HepG2 (cell line): ENCODE results near the gene AFF1. TPM values are rescaled to one million over a fixed set of nuclear protein-coding genes. Genes with fewer than 3 reads are reported as not detected.

Source experiments
- ATAC-seq: fragments of 200-7000 bp; cut with Tn5 transposase; 3 replicates; pipeline ENCODE4 v1.9.1; 2020; ENCODE audit warnings: mild to moderate bottlenecking, moderate library complexity
- BruUV-seq: library from RNA; stranded (reverse); fragments of 400-500 nt; replicated peaks from 2 replicates; lab custom pipeline; 2021; lab: Mats Ljungman, UMichigan
- CTCF ChIA-PET: fragments of 300-600 bp; formaldehyde crosslinking; extraction: SDS; loops from one replicate; lab custom pipeline; 2021; ENCODE audit warnings: low total read pairs, inconsistent platforms, low intra/inter-chr PET ratio; lab: Yijun Ruan, JAX
- POLR2A ChIA-PET: fragments of 350-600 bp; sonication (Branson Sonifier 250); formaldehyde crosslinking; loops from one replicate; lab custom pipeline; 2020; ENCODE audit warnings: antibody characterized with exemption, inconsistent platforms; lab: Yijun Ruan, JAX
- DNase-seq: peaks from one replicate; pipeline ENCODE4 v3.0.0-alpha.2; 2015; ENCODE audit warnings: low spot score
- FAIRE-seq: peaks from 3 replicates; lab custom pipeline; 2011; peaks lifted over from hg19 to GRCh38; lab: Jason Lieb, UNC
- H2AFZ ChIP-seq: one replicate; pipeline ENCODE4 v1.6.1; 2011; ENCODE audit warnings: low read length, inconsistent platforms
- H3K27ac ChIP-seq: fragments of 300-600 bp; 3 replicates; pipeline ENCODE4 v1.8.0; 2011; ENCODE audit warnings: mixed run types, mild to moderate bottlenecking, mixed read lengths, low read length, inconsistent platforms; ENCODE audit not compliant: insufficient read depth; ENCODE audit errors: extremely low read length
- H3K27me3 ChIP-seq, 2 experiments: fragments of 200-600 bp in 1 of 2; 2 replicates in 1 of 2; 3 replicates in 1 of 2; pipeline versions ENCODE4 v1.6.0 to v1.8.0; 2011; ENCODE audit warnings: low read length in 2 of 2, mild to moderate bottlenecking in 2 of 2, moderate library complexity in 2 of 2, inconsistent platforms in 1 of 2; ENCODE audit not compliant: insufficient read depth in 2 of 2, control insufficient read depth in 1 of 2
- H3K36me3 ChIP-seq, 2 experiments: fragments of 200-600 bp in 1 of 2; replicated peaks in 1 of 2; 2 replicates in 1 of 2; 3 replicates in 1 of 2; pipeline versions ENCODE4 v1.5.1 to v1.8.0; 2011; ENCODE audit warnings: low read length in 2 of 2, inconsistent platforms in 1 of 2; ENCODE audit not compliant: insufficient read depth in 2 of 2, control insufficient read depth in 1 of 2
- H3K4me1 ChIP-seq: 2 replicates; pipeline ENCODE4 v1.5.1; 2012; ENCODE audit warnings: low read length, inconsistent platforms; ENCODE audit not compliant: insufficient read depth
- H3K4me2 ChIP-seq: 2 replicates; pipeline ENCODE4 v1.6.0; 2011; ENCODE audit warnings: low read depth, low read length, inconsistent platforms
- H3K4me3 ChIP-seq, 3 experiments: fragments of 200-600 bp in 1 of 3; sonication (generic), shearing (Covaris generic) in 1 of 3; replicated peaks in 1 of 3; 2 replicates each; pipeline ENCODE4 v1.5.1; 2011 to 2016; ENCODE audit warnings: low read length in 3 of 3, inconsistent platforms in 2 of 3, low read depth in 2 of 3, mild to moderate bottlenecking in 2 of 3, control low read depth in 1 of 3, mixed read lengths in 1 of 3; ENCODE audit not compliant: insufficient read depth in 1 of 3
- H3K79me2 ChIP-seq: one replicate; pipeline ENCODE4 v1.6.1; 2011; ENCODE audit warnings: low read length, inconsistent platforms; ENCODE audit not compliant: insufficient read depth
- H3K9ac ChIP-seq: 2 replicates; pipeline ENCODE4 v1.6.0; 2011; ENCODE audit warnings: mild to moderate bottlenecking, low read depth, low read length, inconsistent platforms; ENCODE audit not compliant: insufficient read depth
- H3K9me3 ChIP-seq: 2 replicates; pipeline ENCODE4 v1.5.1; 2012; ENCODE audit warnings: mild to moderate bottlenecking, low read length
- H4K20me1 ChIP-seq: 2 replicates; pipeline ENCODE4 v1.6.0; 2011; ENCODE audit warnings: inconsistent platforms, mild to moderate bottlenecking, low read length, moderate library complexity; ENCODE audit not compliant: insufficient read depth
- CEBPZ ChIP-seq: IDR thresholded peaks from 2 replicates; pipeline ENCODE4 v1.6.1; 2012; ENCODE audit warnings: low read length, improper control_type of control experiment
- MIER3 ChIP-seq: IDR thresholded peaks from 2 replicates; pipeline ENCODE4 v1.6.1; 2016; ENCODE audit warnings: missing compliant biosample characterization, borderline replicate concordance
- PAXIP1 ChIP-seq: sonication (generic); formaldehyde crosslinking; conservative IDR thresholded peaks from 2 replicates; pipeline ENCODE4 v1.4.0; 2020; ENCODE audit warnings: mild to moderate bottlenecking, missing genetic modification reagents, moderate library complexity
- TBX3 ChIP-seq: fragments of 450-650 bp; IDR thresholded peaks from 2 replicates; pipeline ENCODE4 v1.6.1; 2017; ENCODE audit warnings: antibody characterized with exemption, mild to moderate bottlenecking, inconsistent platforms, borderline replicate concordance
- ZFP41 ChIP-seq: sonication (generic); formaldehyde crosslinking; IDR thresholded peaks from 2 replicates; pipeline ENCODE4 v1.4.0; 2020; ENCODE audit warnings: mild to moderate bottlenecking, missing genetic modification reagents, borderline replicate concordance
- ZKSCAN8 ChIP-seq: IDR thresholded peaks from 2 replicates; pipeline ENCODE4 v1.6.1; 2016; ENCODE audit warnings: borderline replicate concordance, missing genetic modification reagents, missing compliant biosample characterization
- WGBS: methylation state at CpG from one replicate; pipeline ENCODE4 v1.1.6; 2017; ENCODE audit warnings: low lambda C conversion rate; 5-methylcytosine and 5-hydroxymethylcytosine counted together
- in situ Hi-C: cut with HindIII; loops from 2 replicates; pipeline ENCODE4 v1.10.0; 2017; ENCODE audit warnings: low pct_unique_long_range_greater_than_20kb; ENCODE audit not compliant: extremely low pct_ligation_motif_present
- intact Hi-C: fragments of 100-400 bp; cut with micrococcal nuclease; formaldehyde crosslinking; loops from one replicate; pipeline ENCODE4 v1.10.0; 2022; ENCODE audit not compliant: unreplicated experiment
- polyA plus RNA-seq, 8 experiments: library from polyadenylated mRNA; depleted of rRNA in 3 of 8; stranded (reverse) in 7 of 8; unstranded in 1 of 8; fragments of >200 nt; fragmentation: Illumina TruSeq in 4 of 8; extraction: Trizol in 4 of 8; gene quantifications; 2 replicates each; pipeline versions ENCODE4 v1.2.1 to v1.2.3, GENCODE V29; 2011 to 2016; ENCODE audit warnings: low read depth in 4 of 8, missing spikeins in 1 of 8, mixed read lengths in 1 of 8; ENCODE audit not compliant: insufficient read depth in 1 of 8
- total RNA-seq, 5 experiments: library from RNA; depleted of rRNA; stranded (reverse); fragments of >200 nt; fragmentation: Illumina TruSeq; extraction: Trizol; gene quantifications; 2 replicates each; pipeline ENCODE4 v1.2.3, GENCODE V29; 2016; ENCODE audit warnings: low read depth in 1 of 5

AFF1 gene
- total and polyA plus RNA-seq, 2 of the 13 experiments (the other 11 are each of a cell fraction or from before 2014, with no cell fraction given) = 15.5 to 15.9 TPM

- no TSS peak for BruUV-seq
- Histone ChIP-seq H3K27me3 (no peaks in the 10 kb centered on the region), H3K4me2 (no peak overlapping the region), H3K9me3 (no peaks in the 10 kb centered on the region), H3K9ac (no peak overlapping the region), H3K79me2 (no peaks in the 10 kb centered on the region), H3K4me1 (no peaks in the 10 kb centered on the region), H3K4me3 (no peak overlapping the region), H2AFZ (no peak overlapping the region), H3K36me3 (no peaks in the 10 kb centered on the region), H3K27ac (no peak overlapping the region), H4K20me1 (no peaks in the 10 kb centered on the region)
- 95% methylated on average over 8 of the region's 8 CpGs for WGBS
- DNase-seq (no peak), FAIRE-seq (no peak), ATAC-seq (no peak)
- in situ Hi-C loops = no loop called here
- ChIA-PET CTCF (no interaction called here), POLR2A (no interaction called here)
- intact Hi-C loops = no loop called here
- TF ChIP-seq TBX3 = no peak
- no peak for TF ChIP-seq MIER3 (CRISPR knock-in tag)
- TF ChIP-seq ZKSCAN8 (CRISPR knock-in tag) = no peak
- TF ChIP-seq CEBPZ = no peak
- TF ChIP-seq ZFP41 = no peak
- TF ChIP-seq PAXIP1 (CRISPR knock-in tag) = no peak
Observed at GRCh38 chr4:86909546-86910295, 25.1 kb upstream of the AFF1 start.
